Stimulated activated naive B cell treated with anti-CD40 and anti-IgM and Interleukin-4, amounts not matched to agents 10 μg/mL and 1 μg/mL and 100 μg/mL, for 72 hours (primary cell): ENCODE data around the gene SYPL2.

Experiments used
- ATAC-seq, 2 donors: fragments of 150-1000 bp; cut with Tn5 transposase; replicated peaks; 2 replicates each; pipeline ENCODE4 v1.10.0; 2021; ENCODE audit warnings: moderate library complexity in 1 of 2
- DNase-seq: peaks from one replicate; pipeline ENCODE4 v3.0.0; 2021
- H3K27ac Mint-ChIP-seq: one replicate; pipeline ENCODE4 v1.8.0; 2022; ENCODE audit warnings: mild to moderate bottlenecking, mixed read lengths
- H3K27me3 Mint-ChIP-seq, 2 donors: one replicate each; pipeline ENCODE4 v1.8.0; 2022; ENCODE audit warnings: mixed read lengths in 2 of 2
- H3K36me3 Mint-ChIP-seq, 2 donors: one replicate each; pipeline ENCODE4 v1.8.0; 2022; ENCODE audit warnings: mixed read lengths in 2 of 2, mild to moderate bottlenecking in 1 of 2
- H3K4me1 Mint-ChIP-seq, 2 donors: one replicate each; pipeline ENCODE4 v1.8.0; 2022; ENCODE audit warnings: mixed read lengths in 2 of 2, mild to moderate bottlenecking in 1 of 2
- H3K4me3 Mint-ChIP-seq, 2 donors: one replicate each; pipeline ENCODE4 v1.8.0; 2022; ENCODE audit warnings: mild to moderate bottlenecking in 2 of 2, mixed read lengths in 2 of 2, moderate library complexity in 1 of 2
- H3K9me3 Mint-ChIP-seq, 2 donors: one replicate each; pipeline ENCODE4 v1.8.0; 2022; ENCODE audit warnings: mixed read lengths in 2 of 2, mild to moderate bottlenecking in 1 of 2

Gene SYPL2

DNA sequence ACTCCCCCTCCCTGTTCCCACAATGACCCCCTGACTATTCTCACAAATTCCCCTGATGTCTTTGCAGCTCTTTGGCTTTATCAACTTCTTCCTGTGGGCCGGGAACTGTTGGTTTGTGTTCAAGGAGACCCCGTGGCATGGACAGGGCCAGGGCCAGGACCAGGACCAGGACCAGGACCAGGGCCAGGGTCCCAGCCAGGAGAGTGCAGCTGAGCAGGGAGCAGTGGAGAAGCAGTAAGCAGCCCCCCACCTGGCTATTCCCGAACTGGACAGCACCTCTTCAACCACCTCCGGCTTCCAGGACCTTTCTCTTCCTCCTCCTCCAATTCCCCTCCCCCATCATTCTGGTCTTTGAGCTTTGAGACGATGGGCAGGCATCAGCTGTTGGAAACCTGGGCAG, 13.0 kb downstream of the SYPL2 start:
- ATAC-seq (no peak), DNase-seq (no peak)
- H3K27me3 Mint-ChIP-seq: peaks cover 65 to 68% of the 10 kb centered on the region in 2 donors
- H3K36me3 Mint-ChIP-seq: no peaks in the 10 kb centered on the region
- H3K27ac Mint-ChIP-seq: no peak overlapping the region
- no peak overlapping the region for H3K4me3 Mint-ChIP-seq
- no peaks in the 10 kb centered on the region for H3K9me3 Mint-ChIP-seq
- H3K4me1 Mint-ChIP-seq: peaks cover 7 to 13% of the 10 kb centered on the region in 2 donors

DNA sequence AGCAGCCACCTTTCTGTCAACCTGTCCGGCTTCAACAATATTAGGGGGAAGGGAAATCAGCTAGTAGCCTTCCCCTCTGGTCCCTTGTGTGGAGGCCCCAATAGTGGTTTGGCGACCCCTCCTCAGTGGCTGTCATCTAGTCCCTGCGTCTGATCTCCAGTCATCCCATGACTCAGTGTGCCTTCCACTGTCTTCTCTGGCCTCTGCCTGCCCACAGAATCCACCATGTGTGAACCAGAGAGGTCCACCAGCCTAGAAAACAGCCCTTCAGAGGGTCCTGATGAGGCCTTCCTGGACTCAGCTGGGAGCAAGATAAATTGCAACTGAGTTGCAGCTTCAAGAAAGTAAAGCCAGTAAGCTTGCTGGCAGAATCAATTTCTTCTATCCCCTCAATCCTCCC, 13.6 kb downstream of the SYPL2 start:
- H3K9me3 Mint-ChIP-seq: no peaks in the 10 kb centered on the region
- H3K36me3 Mint-ChIP-seq: no peaks in the 10 kb centered on the region
- H3K27ac Mint-ChIP-seq: no peak overlapping the region
- DNase-seq (no peak), ATAC-seq (no peak)
- H3K4me3 Mint-ChIP-seq: no peak overlapping the region
- peaks cover 59 to 62% of the 10 kb centered on the region in 2 donors for H3K27me3 Mint-ChIP-seq
- peaks cover 9 to 19% of the 10 kb centered on the region in 2 donors for H3K4me1 Mint-ChIP-seq

DNA sequence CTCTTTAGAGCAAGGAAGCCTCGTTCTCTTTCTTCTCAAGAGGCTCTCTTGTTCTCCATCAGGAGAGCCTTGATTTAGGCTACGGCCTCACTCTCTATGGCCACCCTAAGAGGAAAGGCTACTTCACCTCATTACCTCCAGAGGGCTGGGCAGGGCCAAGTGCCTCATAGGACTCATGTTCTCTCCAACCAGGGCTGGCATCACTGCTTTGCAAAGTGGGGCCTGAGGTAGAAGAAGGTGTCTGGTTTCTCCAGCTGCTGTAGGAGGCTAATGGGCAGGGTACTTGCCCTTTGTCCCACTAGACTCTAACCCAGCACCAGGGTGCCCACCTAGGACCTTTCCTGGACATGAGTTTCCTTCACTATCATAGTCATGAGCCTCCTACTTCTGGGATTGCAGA, 15.3 kb downstream of the SYPL2 start:
- Mint-ChIP-seq H3K4me1 (peaks cover 15 to 27% of the 10 kb centered on the region in 2 donors), H3K36me3 (peaks cover 2 to 9% of the 10 kb centered on the region in 2 donors), H3K27me3 (peaks cover 44 to 45% of the 10 kb centered on the region in 2 donors), H3K4me3 (no peak overlapping the region), H3K9me3 (no peaks in the 10 kb centered on the region), H3K27ac (no peak overlapping the region)
- ATAC-seq (no peak), DNase-seq (no peak)

DNA sequence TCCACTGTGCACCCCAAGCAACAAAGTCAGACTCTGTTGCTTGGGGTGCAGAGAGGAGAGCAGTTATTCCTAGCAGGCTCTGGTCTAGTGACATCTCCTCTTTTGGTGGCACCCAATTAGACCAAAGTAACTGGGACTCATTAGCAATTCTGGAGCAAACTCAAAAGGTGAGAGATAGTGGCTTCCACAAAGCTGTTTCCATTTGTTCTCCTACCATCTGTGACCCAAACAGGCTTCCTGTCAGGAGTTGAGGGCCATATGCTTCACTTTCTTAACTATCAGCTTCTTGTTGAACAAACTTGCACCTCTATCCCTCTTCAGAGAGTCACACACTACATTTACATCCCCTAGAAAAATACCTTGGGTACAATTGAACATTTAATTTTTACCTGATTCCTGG, 15.9 kb downstream of the SYPL2 start:
- Mint-ChIP-seq H3K9me3 (no peaks in the 10 kb centered on the region), H3K4me3 (no peak overlapping the region), H3K27me3 (peaks cover 39% of the 10 kb centered on the region in 2 donors), H3K4me1 (peaks cover 15 to 27% of the 10 kb centered on the region in 2 donors), H3K27ac (no peak overlapping the region), H3K36me3 (peaks cover 2 to 10% of the 10 kb centered on the region in 2 donors)
- DNase-seq (no peak), ATAC-seq (no peak)

DNA sequence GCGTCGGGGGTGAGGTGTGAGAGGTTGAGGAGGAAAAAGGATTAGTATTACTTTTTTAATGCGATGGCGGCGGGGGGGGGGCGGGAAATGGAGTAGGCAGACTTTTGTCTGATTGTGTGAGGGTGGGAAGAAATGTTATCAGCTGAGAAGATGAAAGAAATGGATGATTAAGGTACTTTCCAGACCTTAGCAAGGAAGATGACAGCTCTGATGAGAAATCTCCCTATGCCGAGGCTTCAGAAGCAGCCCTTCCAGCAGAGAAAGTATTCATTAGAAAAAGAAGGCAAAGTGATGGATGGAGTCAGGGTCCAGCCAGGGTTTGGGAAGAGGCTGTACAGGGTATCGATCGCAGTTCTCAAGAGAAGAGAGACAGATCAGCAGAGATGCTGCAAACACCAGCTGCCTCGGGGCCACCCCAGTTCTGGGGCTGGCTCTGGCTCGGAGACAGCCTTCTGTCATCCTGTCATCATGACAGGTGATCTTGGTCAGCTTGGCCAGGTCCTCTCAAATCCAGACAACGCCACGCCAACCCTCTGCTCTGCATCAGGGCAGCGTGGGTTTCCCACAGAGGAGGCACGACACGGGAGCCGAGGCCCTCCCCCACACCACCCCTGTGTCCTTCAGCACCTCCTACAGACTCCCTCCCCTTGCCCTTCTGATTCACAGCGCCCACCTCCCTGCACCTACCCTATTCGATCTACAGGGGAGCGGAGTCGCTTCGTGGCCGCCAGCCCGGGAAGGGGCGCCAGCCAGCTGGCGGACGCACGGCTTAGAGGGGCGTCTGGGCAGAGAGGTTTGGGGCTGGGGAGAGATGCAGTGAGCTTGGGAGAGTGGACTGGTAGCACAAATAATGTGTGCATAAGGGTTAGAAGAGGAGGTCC, 16.7 kb downstream of the SYPL2 start:
- Mint-ChIP-seq H3K4me1 (peaks cover 15 to 27% of the 10 kb centered on the region in 2 donors), H3K4me3 (peak overlapping the region; percentile 97 to 99), H3K36me3 (peaks cover 9 to 18% of the 10 kb centered on the region in 2 donors), H3K27ac (peak overlapping the region; percentile 48), H3K27me3 (peaks cover 31% of the 10 kb centered on the region in 2 donors), H3K9me3 (no peaks in the 10 kb centered on the region)
- no peak for DNase-seq
- ATAC-seq: peak; percentile 47 to 53

DNA sequence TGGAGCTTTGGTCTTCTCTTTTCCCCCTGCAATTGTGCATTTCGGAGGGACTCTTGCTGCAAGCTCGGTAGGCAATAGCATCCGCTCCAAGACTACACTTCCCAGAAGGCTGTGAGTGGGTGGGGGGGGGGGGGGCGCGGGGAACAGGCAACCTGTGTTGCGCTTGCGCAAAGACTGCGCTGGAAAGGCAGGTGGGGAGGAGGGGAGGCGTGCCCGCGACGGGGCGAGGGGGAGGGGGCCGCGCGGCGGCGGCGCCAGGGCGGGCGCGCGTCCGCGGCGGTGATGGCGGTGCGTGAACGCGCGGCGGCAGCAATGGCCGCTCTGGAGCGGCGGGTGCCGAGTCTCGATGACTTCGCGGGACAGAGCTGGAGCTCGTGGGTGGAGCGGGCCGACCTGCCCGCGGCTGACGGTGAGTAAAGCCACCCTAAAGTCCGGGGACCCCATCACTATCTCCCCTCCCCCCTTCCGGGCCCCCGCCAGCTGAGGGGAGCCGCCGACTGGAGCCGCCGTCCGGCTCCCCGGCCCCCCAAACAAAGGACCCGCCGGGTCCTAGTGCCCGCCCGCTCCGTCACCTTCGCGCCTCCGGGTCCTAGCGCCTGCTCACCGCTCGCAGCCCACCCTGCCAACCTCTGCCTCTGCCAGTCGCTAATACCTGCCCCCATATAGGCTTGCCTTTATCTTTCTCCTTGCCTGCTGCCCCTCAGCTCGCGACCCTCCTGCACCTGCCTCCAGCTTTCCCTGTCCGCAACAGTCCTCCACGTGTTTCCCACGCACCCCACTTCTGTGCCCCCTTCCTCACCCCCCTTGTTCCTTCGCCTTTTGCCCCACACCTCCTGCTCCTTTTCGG, 17.5 kb downstream of the SYPL2 start, which contains the start of gene ATXN7L2:
TSS of gene ATXN7L2 (plus strand) at position 234 of the 847 bp plus-strand sequence. CDS start at position 283, 49 bp downstream.
- Mint-ChIP-seq H3K27me3 (peaks cover 23 to 24% of the 10 kb centered on the region in 2 donors), H3K9me3 (no peaks in the 10 kb centered on the region), H3K4me1 (peaks cover 15 to 27% of the 10 kb centered on the region in 2 donors), H3K4me3 (peak within 1 kb of the TSS; percentile 97 to 99), H3K36me3 (peaks cover 14 to 26% of the 10 kb centered on the region in 2 donors), H3K27ac (peak within 1 kb of the TSS; percentile 96)
- DNase-seq (peak; percentile 86), ATAC-seq (peak; percentile 80 to 86)

DNA sequence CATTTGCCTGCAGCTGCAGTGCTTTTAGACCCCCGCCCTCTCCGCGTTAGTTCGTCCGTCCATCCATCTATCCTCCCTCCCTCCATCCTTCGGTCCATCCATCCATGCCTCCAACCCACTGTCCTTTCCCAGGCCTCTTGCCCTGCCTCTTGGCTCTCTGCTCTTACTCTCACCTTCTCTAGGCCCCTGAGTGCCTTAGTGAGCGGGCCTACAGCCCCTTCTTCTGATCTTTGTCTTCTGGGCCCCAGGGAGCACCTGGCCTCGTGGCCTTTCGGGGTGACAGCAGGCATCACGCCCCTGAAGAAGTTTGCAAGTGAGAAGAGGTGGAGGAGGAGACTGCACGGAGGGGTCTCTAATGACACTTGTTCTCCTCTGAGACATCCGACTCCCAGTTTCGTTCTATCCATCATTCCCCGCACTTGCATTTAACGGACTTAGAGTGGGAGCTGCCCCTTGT, 18.2 kb downstream of the SYPL2 start:
- DNase-seq: no peak
- peaks cover 15 to 27% of the 10 kb centered on the region in 2 donors for H3K4me1 Mint-ChIP-seq
- H3K36me3 Mint-ChIP-seq: peaks cover 16 to 30% of the 10 kb centered on the region in 2 donors
- peaks cover 16 to 17% of the 10 kb centered on the region in 2 donors for H3K27me3 Mint-ChIP-seq
- H3K9me3 Mint-ChIP-seq: no peaks in the 10 kb centered on the region
- peak overlapping the region; percentile 96 for H3K27ac Mint-ChIP-seq
- peak overlapping the region; percentile 97 to 99 for H3K4me3 Mint-ChIP-seq
- ATAC-seq: no peak

DNA sequence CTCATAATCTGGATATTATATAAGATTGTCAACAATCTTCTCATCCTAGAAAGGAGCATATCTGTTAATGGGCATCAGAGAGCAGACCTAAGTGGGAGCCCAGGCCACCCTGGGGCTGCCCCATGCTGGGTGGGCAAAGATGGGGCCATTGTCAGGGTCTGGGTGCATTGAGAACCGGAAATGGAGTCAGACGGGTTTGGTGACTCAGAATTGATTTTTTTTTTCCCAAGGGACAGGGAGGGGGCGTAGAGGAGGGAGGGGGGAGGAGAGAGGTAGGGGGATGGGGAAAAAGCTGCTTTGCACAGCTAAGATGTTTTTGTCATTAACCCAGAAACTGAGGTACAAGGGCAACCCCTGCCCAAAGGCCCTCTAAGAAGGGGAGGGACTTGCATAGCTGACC, 18.7 kb downstream of the SYPL2 start:
- H3K27me3 Mint-ChIP-seq: peaks cover 11 to 14% of the 10 kb centered on the region in 2 donors
- peaks cover 15 to 27% of the 10 kb centered on the region in 2 donors for H3K4me1 Mint-ChIP-seq
- H3K9me3 Mint-ChIP-seq: no peaks in the 10 kb centered on the region
- H3K4me3 Mint-ChIP-seq: peak overlapping the region; percentile 97 to 99
- DNase-seq (no peak), ATAC-seq (no peak)
- peak overlapping the region; percentile 96 for H3K27ac Mint-ChIP-seq
- peaks cover 18 to 34% of the 10 kb centered on the region in 2 donors for H3K36me3 Mint-ChIP-seq

DNA sequence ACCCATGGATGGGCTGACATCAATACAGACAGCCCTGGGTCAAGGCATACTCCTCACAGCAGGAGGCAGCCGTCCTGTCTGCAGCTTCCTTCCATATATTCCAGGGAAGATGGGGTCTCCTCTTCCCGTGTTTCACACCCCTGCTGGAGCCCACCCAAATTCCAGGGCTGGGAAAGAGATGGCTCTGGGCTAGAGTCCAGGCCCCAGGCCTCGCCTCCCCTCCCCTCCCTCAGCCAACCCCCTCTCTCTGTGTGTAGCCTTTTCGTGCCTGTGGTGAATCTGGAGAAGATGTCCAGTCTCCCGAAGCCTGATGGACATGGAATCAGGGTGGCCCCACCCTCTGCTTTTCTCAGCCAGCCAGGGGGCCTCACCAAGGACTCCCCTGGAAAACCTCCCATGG, 20.9 kb downstream of the SYPL2 start:
- Mint-ChIP-seq H3K27me3 (no peaks in the 10 kb centered on the region), H3K4me3 (no peak overlapping the region), H3K36me3 (peaks cover 22 to 46% of the 10 kb centered on the region in 2 donors), H3K27ac (peak overlapping the region; percentile 47), H3K4me1 (peaks cover 15 to 35% of the 10 kb centered on the region in 2 donors), H3K9me3 (no peaks in the 10 kb centered on the region)
- DNase-seq (no peak), ATAC-seq (no peak)

DNA sequence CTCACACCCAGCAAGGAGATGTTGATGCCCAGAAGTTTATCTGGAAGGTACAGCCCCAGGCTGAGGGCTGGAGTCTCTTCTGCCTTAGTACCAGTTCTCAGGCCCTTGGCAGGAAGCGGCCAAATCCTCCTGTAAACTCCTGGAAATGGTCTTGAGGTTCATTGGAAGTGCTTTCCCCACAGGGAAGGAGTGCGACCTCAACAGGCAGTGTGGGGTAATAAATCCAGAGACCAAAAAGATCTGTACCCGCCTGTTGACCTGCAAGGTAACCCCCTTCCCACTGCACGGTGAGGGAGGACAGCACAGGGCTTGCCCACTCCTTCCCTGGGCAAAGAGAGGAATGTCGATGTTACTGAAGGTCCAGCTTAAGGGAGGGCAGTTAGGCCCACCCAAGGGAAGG, 21.9 kb downstream of the SYPL2 start:
- Mint-ChIP-seq H3K27ac (no peak overlapping the region), H3K36me3 (peaks cover 22 to 51% of the 10 kb centered on the region in 2 donors), H3K4me1 (peaks cover 12 to 29% of the 10 kb centered on the region in 2 donors), H3K9me3 (no peaks in the 10 kb centered on the region), H3K27me3 (no peaks in the 10 kb centered on the region), H3K4me3 (no peak overlapping the region)
- DNase-seq (no peak), ATAC-seq (no peak)

DNA sequence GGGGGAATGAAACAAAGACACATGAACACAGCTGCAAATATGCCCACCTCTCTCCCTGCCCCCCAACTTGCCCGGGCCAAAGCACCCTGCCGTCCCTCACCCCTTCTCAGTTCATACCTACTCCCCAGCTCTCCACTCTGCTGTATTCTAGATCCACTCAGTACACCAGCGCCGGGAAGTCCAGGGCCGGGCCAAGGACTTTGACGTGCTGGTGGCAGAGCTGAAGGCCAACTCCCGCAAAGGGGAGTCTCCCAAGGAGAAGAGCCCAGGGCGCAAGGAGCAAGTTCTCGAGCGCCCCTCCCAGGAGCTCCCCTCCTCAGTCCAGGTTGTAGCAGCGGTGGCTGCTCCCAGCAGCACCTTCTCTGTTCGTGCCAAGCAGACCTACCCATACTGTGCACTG, 22.4 kb downstream of the SYPL2 start:
- Mint-ChIP-seq H3K9me3 (no peaks in the 10 kb centered on the region), H3K4me1 (peaks cover 9 to 25% of the 10 kb centered on the region in 2 donors), H3K36me3 (peaks cover 22 to 51% of the 10 kb centered on the region in 2 donors), H3K4me3 (no peak overlapping the region), H3K27me3 (no peaks in the 10 kb centered on the region), H3K27ac (no peak overlapping the region)
- no peak for ATAC-seq
- no peak for DNase-seq

DNA sequence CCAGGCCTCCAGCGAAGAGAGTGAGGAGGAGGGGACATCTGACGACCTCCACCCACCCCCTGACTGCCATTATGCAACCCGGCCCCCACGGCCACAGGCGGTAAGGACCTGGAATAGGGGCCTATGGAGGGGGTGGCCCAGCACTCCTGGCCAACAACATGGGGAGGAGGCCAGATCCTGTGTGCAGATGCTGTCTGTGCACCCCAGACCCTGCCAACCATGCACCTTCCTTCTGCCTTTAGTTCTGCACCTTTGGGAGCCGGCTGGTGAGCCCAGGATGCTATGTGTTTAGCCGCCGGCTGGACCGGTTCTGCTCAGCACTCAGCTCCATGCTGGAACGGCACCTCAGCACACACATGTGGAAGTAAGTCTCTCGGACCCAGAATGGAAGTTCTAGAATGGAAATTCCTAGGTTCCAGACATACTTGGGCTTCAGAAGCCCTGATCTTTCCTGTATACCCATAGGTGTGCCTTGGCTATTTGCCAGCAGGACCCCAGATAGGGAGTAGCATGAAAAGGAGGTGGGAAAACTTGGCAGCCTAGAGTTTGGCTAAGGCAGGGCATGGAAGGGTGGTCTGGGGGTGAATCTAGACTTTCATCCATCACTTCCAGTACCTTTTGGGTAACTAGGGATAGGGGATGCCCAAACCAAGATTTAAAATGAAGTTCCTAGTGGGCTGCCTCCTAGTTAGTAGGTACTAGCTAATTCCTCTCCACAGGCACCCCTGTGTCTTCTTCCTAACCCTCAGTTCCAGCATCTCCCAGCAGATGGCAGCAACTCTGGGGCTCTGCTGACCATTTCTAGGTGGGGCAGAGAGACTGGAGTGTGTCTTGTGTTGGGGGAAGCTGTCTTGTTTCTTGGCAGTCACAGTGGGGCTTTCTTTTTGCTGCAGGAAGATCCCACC, 23.9 kb downstream of the SYPL2 start:
- ATAC-seq (peak; percentile 44 to 50), DNase-seq (peak; percentile 51)
- Mint-ChIP-seq H3K36me3 (peaks cover 26 to 55% of the 10 kb centered on the region in 2 donors), H3K27me3 (no peaks in the 10 kb centered on the region), H3K27ac (no peak overlapping the region), H3K9me3 (no peaks in the 10 kb centered on the region), H3K4me3 (no peak overlapping the region), H3K4me1 (peaks cover 15 to 27% of the 10 kb centered on the region in 2 donors)

DNA sequence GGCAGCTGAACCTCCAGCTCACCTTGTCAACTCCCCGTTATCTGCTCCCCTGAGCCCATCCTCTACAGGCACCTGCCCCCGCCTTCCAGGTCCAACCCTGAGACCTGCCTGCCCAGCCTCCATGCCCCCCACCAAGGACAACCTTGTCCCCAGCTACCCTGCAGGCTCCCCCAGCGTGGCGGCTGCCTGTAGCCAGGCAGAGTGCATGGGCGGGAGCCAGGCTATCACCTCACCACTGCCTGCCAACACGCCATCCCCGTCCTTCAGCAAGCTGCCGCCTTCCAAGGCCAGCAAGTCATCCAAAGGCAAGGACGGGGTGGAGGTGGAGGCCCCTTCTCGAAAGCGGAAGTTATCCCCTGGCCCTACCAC, 24.6 kb downstream of the SYPL2 start:
- no peak overlapping the region for H3K27ac Mint-ChIP-seq

More for the DNA sequence above, 24.6 kb downstream of the SYPL2 start:
- H3K27me3 Mint-ChIP-seq: no peaks in the 10 kb centered on the region
- H3K9me3 Mint-ChIP-seq: no peaks in the 10 kb centered on the region
- H3K4me1 Mint-ChIP-seq: peaks cover 18 to 29% of the 10 kb centered on the region in 2 donors
- H3K4me3 Mint-ChIP-seq: no peak overlapping the region
- ATAC-seq (no peak), DNase-seq (no peak)
- H3K36me3 Mint-ChIP-seq: peaks cover 27 to 57% of the 10 kb centered on the region in 2 donors
